WERI-Rb-1 (cell line): ENCODE measurements around the gene MRPL55.

Experiments
- DNase-seq: peaks from one replicate; pipeline ENCODE4 v3.0.0-alpha.2; 2020
- H3K27ac ChIP-seq: fragments of 250-450 bp; sonication (Bioruptor Pico); 2 replicates; pipeline ENCODE4 v1.5.1; 2020; ENCODE audit warnings: mild to moderate bottlenecking, moderate library complexity
- H3K27me3 ChIP-seq: fragments of 250-450 bp; sonication (Bioruptor Pico); 2 replicates; pipeline ENCODE4 v1.5.1; 2021; ENCODE audit warnings: mild to moderate bottlenecking, low read depth, moderate library complexity; ENCODE audit not compliant: insufficient read depth, severe bottlenecking
- H3K36me3 ChIP-seq: fragments of 250-450 bp; sonication (Bioruptor Pico); 2 replicates; pipeline ENCODE4 v1.5.1; 2020; ENCODE audit warnings: mild to moderate bottlenecking, moderate library complexity
- H3K4me3 ChIP-seq: 2 replicates; pipeline ENCODE4 v1.5.1; 2011; ENCODE audit warnings: low read depth, mild to moderate bottlenecking, control low read depth, low read length
- H3K9me3 ChIP-seq: fragments of 250-450 bp; sonication (Bioruptor Pico); 2 replicates; pipeline ENCODE4 v1.5.1; 2021; ENCODE audit warnings: mild to moderate bottlenecking, moderate library complexity; ENCODE audit not compliant: severe bottlenecking
- CTCF ChIP-seq: IDR thresholded peaks from 2 replicates; pipeline ENCODE4 v1.5.1; 2011; ENCODE audit warnings: low read depth, mild to moderate bottlenecking, control low read depth, inconsistent platforms, low read length

Gene MRPL55

GRCh38 chr1:228101994-228102790 is 6.9 kb downstream of the MRPL55 start:
- Histone ChIP-seq H3K9me3 (no peaks in the 10 kb centered on the region), H3K27ac (peak overlapping the region; percentile 53), H3K36me3 (peaks cover 11% of the 10 kb centered on the region), H3K4me3 (peak overlapping the region; percentile 65), H3K27me3 (no peaks in the 10 kb centered on the region)
- peak; percentile 44 for TF ChIP-seq CTCF
- DNase-seq, result peak; percentile 56

GRCh38 chr1:228101614-228101993 is 7.5 kb downstream of the MRPL55 start:
- H3K27ac ChIP-seq, result no peak overlapping the region
- peak overlapping the region; percentile 65 for H3K4me3 ChIP-seq
- no peaks in the 10 kb centered on the region for H3K9me3 ChIP-seq
- no peak for TF ChIP-seq CTCF
- H3K36me3 ChIP-seq, result peaks cover 11% of the 10 kb centered on the region
- no peaks in the 10 kb centered on the region for H3K27me3 ChIP-seq
- DNase-seq, result no peak

DNA sequence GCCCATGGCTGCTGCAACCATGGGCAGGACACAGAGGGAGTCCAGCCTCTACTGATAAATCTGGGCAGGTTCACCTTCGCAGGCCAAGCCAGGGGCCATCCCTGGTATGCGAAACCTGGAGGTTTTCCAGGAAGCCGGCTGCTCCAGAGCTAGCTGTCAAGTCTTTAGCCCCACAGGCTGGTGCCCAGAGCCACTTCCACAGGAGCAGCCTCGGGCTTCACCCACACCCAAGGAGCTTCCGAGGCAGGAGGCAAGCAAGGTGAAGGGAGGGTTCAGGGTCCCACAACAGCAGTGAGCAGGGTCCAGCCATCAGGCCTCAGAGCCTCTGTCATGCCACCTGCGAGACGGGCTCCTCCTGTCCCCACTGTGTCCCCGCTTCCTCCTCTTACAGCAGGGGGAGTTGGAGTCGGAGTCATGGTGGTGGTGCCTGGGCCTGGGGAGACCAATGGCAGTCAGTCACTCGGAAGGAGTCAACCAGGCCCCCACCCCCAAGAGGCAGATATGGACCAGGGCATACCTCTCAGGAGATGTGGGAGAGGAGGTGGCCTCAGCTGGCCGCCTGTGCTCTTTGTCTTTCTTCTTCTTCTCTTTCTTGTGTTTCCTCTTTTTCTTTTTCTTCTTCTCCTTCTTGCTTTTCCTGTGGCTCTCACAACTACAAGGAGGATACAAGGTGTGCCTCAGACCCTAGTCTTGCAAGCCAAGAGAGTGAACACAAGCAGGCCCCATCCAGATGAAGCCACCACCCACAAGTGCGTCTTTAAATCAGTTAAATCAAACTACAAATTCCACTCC is 8.1 kb downstream of the MRPL55 start:
- TF ChIP-seq CTCF, result no peak
- Histone ChIP-seq H3K4me3 (no peak overlapping the region), H3K27me3 (no peaks in the 10 kb centered on the region), H3K36me3 (peaks cover 11% of the 10 kb centered on the region), H3K27ac (no peak overlapping the region), H3K9me3 (no peaks in the 10 kb centered on the region)
- DNase-seq, result no peak

DNA sequence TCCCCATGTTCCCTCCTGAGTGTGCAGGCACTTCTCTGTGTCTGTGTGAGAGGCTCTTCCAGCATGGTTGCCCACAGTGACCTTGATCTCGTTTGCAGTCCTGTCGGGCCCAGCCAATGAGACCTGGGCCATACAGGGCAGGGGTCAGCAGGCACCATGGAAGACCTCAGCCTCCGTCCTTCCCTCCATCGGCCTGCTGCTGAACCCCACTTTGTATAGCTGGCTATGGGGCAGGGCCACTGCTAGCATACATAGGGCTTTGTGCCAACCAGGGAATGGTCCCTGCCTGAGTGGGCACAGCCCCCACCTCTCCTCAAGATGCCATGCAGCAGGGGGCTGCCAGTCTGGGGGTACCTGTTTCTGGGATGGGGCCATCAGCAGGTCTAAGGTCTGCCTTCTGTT is 9.8 kb downstream of the MRPL55 start:
- TF ChIP-seq CTCF, result no peak
- Histone ChIP-seq H3K27ac (no peak overlapping the region), H3K27me3 (no peaks in the 10 kb centered on the region), H3K36me3 (peaks cover 11% of the 10 kb centered on the region), H3K4me3 (no peak overlapping the region), H3K9me3 (no peaks in the 10 kb centered on the region)
- no peak for DNase-seq

GRCh38 chr1:228098323-228098931 is 10.7 kb downstream of the MRPL55 start:
- no peak for DNase-seq
- Histone ChIP-seq H3K27ac (no peak overlapping the region), H3K4me3 (no peak overlapping the region), H3K9me3 (no peaks in the 10 kb centered on the region), H3K27me3 (no peaks in the 10 kb centered on the region), H3K36me3 (peaks cover 11% of the 10 kb centered on the region)
- TF ChIP-seq CTCF, result no peak
